IPS DF 6.9 (cell line): ENCODE results near the gene CCDC169.
"Not testable (repeated sequence)": the region's sequence is repeated elsewhere in the genome, so short reads cannot be mapped to it uniquely, and the experiment has no call there.

ENCODE experiments used
- DNase-seq: peaks from one replicate; pipeline ENCODE4 v3.0.0-alpha.2; 2013; ENCODE audit warnings: low read depth, low spot score
- H3K27ac ChIP-seq: one replicate; pipeline ENCODE4 v1.5.1; 2013; ENCODE audit warnings: low read length, control low read depth
- H3K27me3 ChIP-seq: 2 replicates; pipeline ENCODE4 v1.6.1; 2013; ENCODE audit warnings: mild to moderate bottlenecking, low read length; ENCODE audit not compliant: control insufficient read depth, insufficient read depth
- H3K36me3 ChIP-seq: 2 replicates; pipeline ENCODE4 v1.6.1; 2013; ENCODE audit warnings: low read length; ENCODE audit not compliant: control insufficient read depth, insufficient read depth
- H3K4me1 ChIP-seq: 2 replicates; pipeline ENCODE4 v1.6.1; 2013; ENCODE audit warnings: low read length; ENCODE audit not compliant: control insufficient read depth, insufficient read depth
- H3K4me3 ChIP-seq: 2 replicates; pipeline ENCODE4 v1.5.1; 2013; ENCODE audit warnings: mild to moderate bottlenecking, low read length
- H3K9me3 ChIP-seq: 2 replicates; pipeline ENCODE4 v1.6.1; 2013; ENCODE audit warnings: low read length, inconsistent platforms; ENCODE audit not compliant: control insufficient read depth, insufficient read depth
- WGBS: extraction: QIAGEN DNeasy Blood & Tissue Kit; methylation state at CpG from one replicate; pipeline ENCODE4 v1.1.7; 2013; ENCODE audit warnings: mixed read lengths, missing lambda C conversion rate; ENCODE audit not compliant: insufficient read length, insufficient coverage; 5-methylcytosine and 5-hydroxymethylcytosine counted together

The CCDC169 gene

GRCh38 chr13:36313047-36313969 is 15.7 kb upstream of the CCDC169 start:
- Histone ChIP-seq H3K9me3 (no peaks in the 10 kb centered on the region), H3K4me1 (no peaks in the 10 kb centered on the region), H3K4me3 (no peak overlapping the region), H3K36me3 (peaks cover 7% of the 10 kb centered on the region; the same call in 1 of the 2 replicates), H3K27me3 (no peaks in the 10 kb centered on the region), H3K27ac (no peak overlapping the region)
- no peak for DNase-seq
- no CpG with 5 or more reads among the region's 3 CpGs for WGBS

GRCh38 chr13:36310417-36311108 is 12.9 kb upstream of the CCDC169 start:
- no peak for DNase-seq
- Histone ChIP-seq H3K27me3 (no peaks in the 10 kb centered on the region), H3K9me3 (no peaks in the 10 kb centered on the region), H3K4me3 (no peak overlapping the region), H3K27ac (no peak overlapping the region), H3K4me1 (0 out of 2 replicates have a peak, but pooled peaks cover 2% of the 10 kb centered on the region), H3K36me3 (peaks cover 3% of the 10 kb centered on the region; the same call in 1 of the 2 replicates)
- WGBS: no CpG with 5 or more reads among the region's 7 CpGs

- Histone ChIP-seq H3K4me3 (no peak overlapping the region), H3K27ac (no peak overlapping the region), H3K27me3 (no peaks in the 10 kb centered on the region), H3K36me3 (no peaks in the 10 kb centered on the region; the same call in 1 of the 2 replicates), H3K9me3 (no peaks in the 10 kb centered on the region), H3K4me1 (0 out of 2 replicates have a peak, but pooled peaks cover 2% of the 10 kb centered on the region)
- no peak for DNase-seq
- WGBS: no CpG with 5 or more reads among the region's 3 CpGs
Measured at GRCh38 chr13:36302289-36302688, 4.7 kb upstream of the CCDC169 start.

GRCh38 chr13:36299469-36299868 is 1.9 kb upstream of the CCDC169 start:
- H3K36me3 ChIP-seq, H3K27ac ChIP-seq, H3K27me3 ChIP-seq, H3K9me3 ChIP-seq, H3K4me3 ChIP-seq, H3K4me1 ChIP-seq, DNase-seq: not testable (repeated sequence)
- no CpG with 5 or more reads among the region's 3 CpGs for WGBS

GRCh38 chr13:36298535-36299068 is 988 bp upstream of the CCDC169 start:
- peak overlapping the region; percentile 41 for H3K27ac ChIP-seq
- peak overlapping the region; percentile 40; the same call in 1 of the 2 replicates for H3K4me3 ChIP-seq
- 0 out of 2 replicates have a peak, but pooled peaks cover under 1% of the 10 kb centered on the region for H3K36me3 ChIP-seq
- H3K9me3 ChIP-seq: no peaks in the 10 kb centered on the region
- WGBS: no CpG with 5 or more reads among the region's 4 CpGs
- peak; percentile 61 for DNase-seq
- H3K27me3 ChIP-seq: no peaks in the 10 kb centered on the region
- H3K4me1 ChIP-seq: no peaks in the 10 kb centered on the region

GRCh38 chr13:36294096-36294495 is 3.5 kb downstream of the CCDC169 start:
- H3K36me3 ChIP-seq: 0 out of 2 replicates have a peak, but pooled peaks cover 3% of the 10 kb centered on the region
- no peaks in the 10 kb centered on the region for H3K27me3 ChIP-seq
- no CpG with 5 or more reads among the region's 3 CpGs for WGBS
- no peak for DNase-seq
- H3K4me3 ChIP-seq: no peak overlapping the region
- no peaks in the 10 kb centered on the region; the same call in 1 of the 2 replicates for H3K9me3 ChIP-seq
- H3K4me1 ChIP-seq: no peaks in the 10 kb centered on the region
- no peak overlapping the region for H3K27ac ChIP-seq

- no peaks in the 10 kb centered on the region for H3K27me3 ChIP-seq
- H3K27ac ChIP-seq: no peak overlapping the region
- no peak overlapping the region for H3K4me3 ChIP-seq
- no peak for DNase-seq
- no peaks in the 10 kb centered on the region for H3K4me1 ChIP-seq
- no CpG with 5 or more reads among the region's 1 CpG for WGBS
- H3K36me3 ChIP-seq: 0 out of 2 replicates have a peak, but pooled peaks cover 3% of the 10 kb centered on the region
- H3K9me3 ChIP-seq: no peaks in the 10 kb centered on the region; the same call in 1 of the 2 replicates
Measured at GRCh38 chr13:36293497-36293896, 4.1 kb downstream of the CCDC169 start.

- no peaks in the 10 kb centered on the region; the same call in 1 of the 2 replicates for H3K9me3 ChIP-seq
- H3K4me3 ChIP-seq: no peak overlapping the region
- no peaks in the 10 kb centered on the region for H3K4me1 ChIP-seq
- 0 out of 2 replicates have a peak, but pooled peaks cover 3% of the 10 kb centered on the region for H3K36me3 ChIP-seq
- DNase-seq: no peak
- H3K27me3 ChIP-seq: no peaks in the 10 kb centered on the region
- H3K27ac ChIP-seq: no peak overlapping the region
Measured at GRCh38 chr13:36288794-36289391, 8.7 kb downstream of the CCDC169 start.

- DNase-seq: no peak
- no peak overlapping the region for H3K27ac ChIP-seq
- H3K4me3 ChIP-seq: no peak overlapping the region
- H3K27me3 ChIP-seq: no peaks in the 10 kb centered on the region
- H3K36me3 ChIP-seq: peaks cover under 1% of the 10 kb centered on the region; the same call in 1 of the 2 replicates
- WGBS: no CpG with 5 or more reads among the region's 2 CpGs
- H3K4me1 ChIP-seq: no peaks in the 10 kb centered on the region
- H3K9me3 ChIP-seq: no peaks in the 10 kb centered on the region; the same call in 1 of the 2 replicates
Measured at GRCh38 chr13:36286006-36286405, 11.6 kb downstream of the CCDC169 start.
